NCI-H526 (cell line): ENCODE data around the gene GLI3.

Experiments
- DNase-seq, 2 experiments: peaks; one replicate each; lab custom pipeline; 2025; lab: John Stamatoyannopoulos, UW

GLI3 gene

GRCh38 chr7:42175834-42176723, 60.9 kb downstream of the GLI3 start:
- DNase-seq: no peak

- no peak for DNase-seq
These were observed 62.6 kb downstream of the GLI3 start for GRCh38 chr7:42174391-42174912.

- DNase-seq: no peak
These were observed 66.3 kb downstream of the GLI3 start for GRCh38 chr7:42170724-42171123.

DNA sequence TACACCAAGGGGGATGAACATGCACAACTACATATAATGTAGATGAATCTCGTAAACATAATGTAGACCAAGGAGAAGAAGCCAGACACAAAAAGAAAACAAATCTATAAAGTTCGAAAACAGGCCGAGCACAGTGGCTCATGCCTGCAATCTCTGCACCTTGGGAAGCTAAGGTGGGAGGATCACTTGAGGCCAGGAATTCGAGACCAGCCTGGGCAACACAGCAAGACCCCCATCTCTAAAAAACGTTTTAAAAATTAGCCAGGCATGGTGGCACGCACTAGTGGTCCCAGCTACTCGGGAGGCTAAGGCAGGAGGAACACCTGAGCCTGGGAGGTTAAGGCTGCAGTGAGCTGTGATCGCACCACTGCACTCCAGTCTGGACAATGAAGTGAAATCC, 68.5 kb downstream of the GLI3 start:
- DNase-seq: no peak

- DNase-seq: no peak
These were observed 69.3 kb downstream of the GLI3 start for GRCh38 chr7:42167631-42168236.

DNA sequence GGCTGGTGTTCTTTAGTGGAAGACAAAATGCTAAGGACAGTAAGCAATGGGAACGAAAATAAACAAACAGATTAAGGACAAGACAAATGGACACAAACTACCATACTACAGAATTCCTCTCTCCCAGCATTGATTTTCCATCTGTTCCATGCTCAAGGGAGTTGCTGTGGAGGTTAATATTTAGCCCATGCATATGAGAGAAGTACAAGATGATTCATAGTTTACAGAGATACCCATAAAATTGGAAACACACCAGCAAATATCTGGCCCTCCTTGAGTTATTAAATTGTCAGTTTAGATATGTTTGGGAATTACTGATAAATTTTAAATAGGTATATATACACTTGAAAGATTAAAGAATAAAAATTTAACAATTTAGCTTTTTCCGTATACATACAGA, 69.8 kb downstream of the GLI3 start:
- DNase-seq: no peak

GRCh38 chr7:42164881-42165428, 72.1 kb downstream of the GLI3 start:
- no peak for DNase-seq

DNA sequence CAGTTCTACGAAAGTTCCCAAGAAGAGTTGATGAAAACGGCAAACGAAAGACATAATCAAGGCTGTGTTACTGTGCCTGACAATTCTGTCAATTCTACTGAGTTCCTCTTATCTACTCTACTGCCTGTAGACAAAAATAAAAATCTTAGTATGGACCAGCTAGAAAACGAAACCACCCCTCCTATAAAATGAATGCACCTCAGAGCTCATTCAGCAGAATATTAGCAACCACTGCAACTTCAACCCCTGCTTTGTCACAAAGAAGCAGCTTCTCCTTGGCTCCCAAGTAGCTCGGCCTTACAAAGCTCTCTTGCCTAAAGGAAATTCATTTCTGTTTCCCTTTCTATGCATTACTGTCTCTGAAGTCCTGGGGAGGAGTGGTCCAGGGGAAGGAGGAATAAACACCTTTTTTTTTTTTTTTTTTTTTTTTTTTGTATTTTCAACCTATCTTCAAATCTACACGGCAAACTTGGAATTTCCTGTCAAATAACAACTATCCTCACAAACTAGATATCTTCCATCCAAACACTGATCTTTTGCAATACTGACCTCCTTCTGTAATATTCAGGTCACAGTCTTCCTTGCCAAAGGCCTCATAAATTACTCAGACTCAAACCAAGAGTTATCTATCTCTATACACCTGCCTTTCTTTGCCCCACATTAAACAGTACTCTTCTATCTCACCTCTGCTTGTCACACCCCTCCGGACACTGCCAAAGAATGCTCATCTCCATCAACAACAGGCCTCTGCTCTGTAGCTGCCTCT, 74.3 kb downstream of the GLI3 start:
- no peak for DNase-seq

DNA sequence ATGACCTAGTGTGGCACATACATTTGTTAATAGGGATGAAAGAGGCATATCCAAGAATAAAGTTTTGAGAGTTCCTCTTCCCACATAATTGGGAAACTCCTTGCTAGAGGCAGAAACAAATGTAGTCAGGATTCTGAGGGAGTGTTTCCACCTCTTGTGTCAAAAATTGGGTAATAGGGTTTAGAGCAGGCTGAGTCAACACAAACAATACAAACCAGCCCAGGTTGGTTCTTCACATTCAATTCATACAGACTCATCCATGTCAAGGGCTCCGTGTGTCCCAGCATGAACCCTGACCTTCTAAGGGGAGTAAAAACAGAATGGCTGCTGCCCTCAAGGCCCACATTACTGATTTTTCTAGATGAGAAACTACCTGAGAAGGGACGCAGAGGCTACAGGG, 75.3 kb downstream of the GLI3 start:
- no peak for DNase-seq

DNA sequence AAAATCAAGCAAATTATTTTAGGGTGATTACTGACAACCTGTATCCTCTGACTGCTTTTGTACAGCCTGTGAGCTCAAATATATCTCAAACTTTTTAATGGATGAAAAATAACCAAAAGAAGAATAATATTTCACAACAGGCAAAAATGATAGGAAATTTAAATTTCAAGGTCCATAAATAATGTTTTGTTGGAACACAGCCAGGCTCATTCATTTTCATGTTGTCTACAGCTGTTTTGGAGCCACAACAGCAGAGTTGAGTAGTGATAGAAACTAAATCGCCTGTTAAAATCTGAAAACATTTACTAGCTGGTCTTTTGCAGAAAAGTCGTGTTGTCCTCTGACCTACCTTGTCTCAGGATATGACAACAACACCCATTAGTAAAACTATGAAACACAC, 75.9 kb downstream of the GLI3 start:
- no peak for DNase-seq

DNA sequence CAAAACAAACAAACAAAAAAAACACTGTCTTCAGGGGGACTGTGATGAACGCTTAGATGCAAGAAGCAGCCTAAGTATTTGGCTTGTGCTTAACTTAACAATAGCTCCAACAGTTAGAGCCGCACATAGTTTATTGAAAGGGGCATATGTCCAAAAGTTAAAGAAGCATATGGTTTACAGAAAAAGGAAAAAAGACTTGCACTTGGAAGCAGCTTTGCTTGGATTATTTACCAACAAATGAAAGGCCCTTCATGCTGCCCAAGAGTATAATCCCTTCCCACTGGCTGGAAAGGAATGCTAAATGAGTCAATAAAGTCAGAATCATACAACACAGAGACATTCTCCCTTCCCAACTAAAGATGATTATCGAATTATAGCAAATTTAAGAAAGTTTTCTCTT, 77.9 kb downstream of the GLI3 start:
- no peak for DNase-seq

- no peak for DNase-seq
These were observed 79.9 kb downstream of the GLI3 start for GRCh38 chr7:42156967-42157721.

- DNase-seq: peak in 1 of 2 experiments; percentile 3
These were observed 80.6 kb downstream of the GLI3 start for GRCh38 chr7:42156291-42156865.

- no peak for DNase-seq
These were observed 81.3 kb downstream of the GLI3 start for GRCh38 chr7:42155584-42156290.

DNA sequence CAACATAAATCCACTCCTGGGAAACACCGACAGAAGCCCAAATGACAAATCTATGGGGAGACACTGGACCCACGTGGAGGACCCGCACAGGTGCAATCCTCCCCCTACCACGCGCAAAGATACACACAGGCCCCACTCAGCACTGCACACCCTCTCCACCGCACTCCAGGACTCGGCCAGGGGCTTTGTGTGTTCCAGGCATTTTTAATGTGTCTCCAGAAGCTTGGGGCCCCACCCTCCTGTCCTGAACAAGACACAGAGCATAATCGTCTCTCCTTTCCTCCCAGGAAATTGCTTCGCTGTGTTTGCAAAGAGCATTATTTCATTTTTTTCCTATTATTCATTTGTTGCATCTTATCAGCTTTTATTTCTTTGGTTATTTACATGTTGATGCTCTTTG, 82.8 kb downstream of the GLI3 start:
- no peak for DNase-seq

- no peak for DNase-seq
These were observed 84.4 kb downstream of the GLI3 start for GRCh38 chr7:42152329-42153205.

- DNase-seq: no peak
These were observed 85.7 kb downstream of the GLI3 start for GRCh38 chr7:42151309-42151708.

GRCh38 chr7:42145539-42145938, 91.5 kb downstream of the GLI3 start:
- DNase-seq: no peak

DNA sequence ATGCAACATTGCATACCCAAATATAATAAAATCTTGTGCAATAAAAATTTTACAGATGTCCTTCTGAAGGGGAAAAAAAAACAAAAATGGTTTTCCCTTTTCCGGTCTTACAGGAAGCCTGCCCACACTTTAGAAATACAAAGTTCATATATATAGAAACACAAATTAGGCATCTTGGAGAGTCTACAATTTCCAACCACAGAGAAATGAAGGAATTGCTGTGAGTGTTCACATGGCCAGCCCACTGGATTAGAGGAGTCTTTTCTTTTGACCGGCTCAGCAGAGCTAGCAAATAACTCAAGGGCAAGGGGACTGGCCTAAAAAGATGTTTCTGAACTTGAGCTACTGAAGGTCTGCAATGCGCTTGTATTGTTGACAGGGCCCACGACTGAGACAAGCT, 92.4 kb downstream of the GLI3 start:
- no peak for DNase-seq
